Kidney epithelial cell (primary cell): ENCODE results near the gene TUBGCP3. TPM values are rescaled to one million over a fixed set of nuclear protein-coding genes. Genes with fewer than 3 reads are reported as not detected.
"Not testable (repeated sequence)": the region's sequence is repeated elsewhere in the genome, so short reads cannot be mapped to it uniquely, and the experiment has no call there.

ENCODE experiments used
- DNase-seq: peaks from one replicate; pipeline ENCODE4 v3.0.0-alpha.2; 2010; ENCODE audit warnings: low read depth
- H3K27me3 ChIP-seq: 2 replicates; pipeline ENCODE4 v1.6.0; 2011; ENCODE audit warnings: low read length; ENCODE audit not compliant: control insufficient read depth, insufficient read depth
- H3K36me3 ChIP-seq: 2 replicates; pipeline ENCODE4 v1.5.1; 2011; ENCODE audit warnings: low read length; ENCODE audit not compliant: control insufficient read depth, insufficient read depth
- H3K4me3 ChIP-seq: 2 replicates; pipeline ENCODE4 v1.5.1; 2011; ENCODE audit warnings: low read depth, mild to moderate bottlenecking, control low read depth, low read length
- total RNA-seq: library from RNA; depleted of rRNA; stranded (reverse); fragments of >200 nt; gene quantifications from 2 replicates; pipeline ENCODE4 v1.2.3, GENCODE V29; 2015
- TF ChIP-seq, protein P1 (sequence below): IDR thresholded peaks from 2 replicates; pipeline ENCODE4 v1.5.1; 2011; ENCODE audit warnings: mild to moderate bottlenecking, moderate library complexity, low read length, control low read depth, inconsistent platforms; ENCODE audit not compliant: insufficient read depth, poor library complexity, severe bottlenecking

Gene TUBGCP3
- total RNA-seq, 1 donor from 2014 or later, result 18.0 TPM

DNA sequence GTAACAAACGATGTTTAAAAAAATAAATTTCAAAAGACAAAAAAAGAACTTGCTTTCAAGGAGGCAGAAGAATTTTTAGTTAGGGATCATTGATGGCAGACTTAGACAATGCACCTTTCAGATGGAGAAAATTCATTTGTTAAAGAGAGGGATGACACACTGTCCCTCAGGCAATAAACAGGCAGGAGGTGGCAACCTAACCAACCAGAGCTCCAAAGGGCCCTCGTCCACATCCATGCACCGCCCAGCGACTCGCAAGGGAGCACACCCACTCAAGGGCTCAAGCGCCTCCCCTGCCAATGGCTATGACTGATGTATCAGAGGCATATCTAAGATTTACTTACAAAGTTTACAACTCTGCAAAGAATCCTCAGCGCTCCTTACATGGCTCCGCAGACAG is 81.9 kb downstream of the TUBGCP3 start:
- Histone ChIP-seq H3K36me3 (no peaks in the 10 kb centered on the region), H3K27me3 (no peaks in the 10 kb centered on the region), H3K4me3 (no peak overlapping the region)
- DNase-seq, result no peak
- TF ChIP-seq, protein P1, sequence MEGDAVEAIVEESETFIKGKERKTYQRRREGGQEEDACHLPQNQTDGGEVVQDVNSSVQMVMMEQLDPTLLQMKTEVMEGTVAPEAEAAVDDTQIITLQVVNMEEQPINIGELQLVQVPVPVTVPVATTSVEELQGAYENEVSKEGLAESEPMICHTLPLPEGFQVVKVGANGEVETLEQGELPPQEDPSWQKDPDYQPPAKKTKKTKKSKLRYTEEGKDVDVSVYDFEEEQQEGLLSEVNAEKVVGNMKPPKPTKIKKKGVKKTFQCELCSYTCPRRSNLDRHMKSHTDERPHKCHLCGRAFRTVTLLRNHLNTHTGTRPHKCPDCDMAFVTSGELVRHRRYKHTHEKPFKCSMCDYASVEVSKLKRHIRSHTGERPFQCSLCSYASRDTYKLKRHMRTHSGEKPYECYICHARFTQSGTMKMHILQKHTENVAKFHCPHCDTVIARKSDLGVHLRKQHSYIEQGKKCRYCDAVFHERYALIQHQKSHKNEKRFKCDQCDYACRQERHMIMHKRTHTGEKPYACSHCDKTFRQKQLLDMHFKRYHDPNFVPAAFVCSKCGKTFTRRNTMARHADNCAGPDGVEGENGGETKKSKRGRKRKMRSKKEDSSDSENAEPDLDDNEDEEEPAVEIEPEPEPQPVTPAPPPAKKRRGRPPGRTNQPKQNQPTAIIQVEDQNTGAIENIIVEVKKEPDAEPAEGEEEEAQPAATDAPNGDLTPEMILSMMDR, result no peak

DNA sequence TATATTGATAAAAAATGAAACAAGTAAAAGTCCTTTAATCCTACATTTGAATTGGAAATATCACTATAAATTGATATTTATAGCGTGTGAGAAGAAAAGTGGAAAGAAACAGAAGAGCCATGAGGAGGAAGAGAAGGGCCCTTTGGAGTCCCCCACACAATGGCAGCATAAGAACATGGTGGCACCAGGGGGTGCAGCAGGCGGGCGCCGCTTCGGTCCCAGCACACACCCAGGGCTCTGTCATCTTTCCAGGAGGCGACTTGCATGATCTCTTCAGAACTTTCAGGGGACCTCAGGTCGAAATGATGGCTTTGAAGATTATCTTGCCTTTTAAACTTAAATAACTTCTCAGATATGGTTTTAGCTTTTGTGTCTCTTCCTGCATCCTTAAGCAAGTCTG is 91.8 kb downstream of the TUBGCP3 start:
- TF ChIP-seq, protein P1, result no peak

DNA sequence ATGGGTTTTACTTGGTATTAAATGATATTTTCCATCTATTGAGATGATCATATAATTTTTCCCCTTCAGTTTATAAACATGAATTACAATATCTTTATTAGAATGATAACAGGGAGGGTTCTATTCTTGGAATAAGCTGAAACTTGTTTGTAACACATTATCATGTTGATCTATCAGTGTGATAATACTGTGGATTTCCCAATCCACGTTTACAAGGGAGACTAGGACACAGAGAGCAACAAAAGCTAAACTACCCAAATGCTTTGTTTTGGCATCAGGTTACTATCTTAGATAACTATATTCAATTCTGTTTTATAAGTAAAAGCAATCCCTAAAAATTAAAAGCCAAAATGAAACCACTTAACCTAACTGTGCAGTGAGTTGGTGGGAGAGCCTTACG is 92.5 kb downstream of the TUBGCP3 start:
- no peaks in the 10 kb centered on the region for H3K36me3 ChIP-seq
- H3K4me3 ChIP-seq, result no peak overlapping the region
- TF ChIP-seq, protein P1, result no peak
- no peak for DNase-seq
- H3K27me3 ChIP-seq, result no peaks in the 10 kb centered on the region

More for the DNA sequence above, 91.8 kb downstream of the TUBGCP3 start:
- H3K36me3 ChIP-seq, result no peaks in the 10 kb centered on the region
- no peak overlapping the region for H3K4me3 ChIP-seq
- no peak for DNase-seq
- no peaks in the 10 kb centered on the region for H3K27me3 ChIP-seq

DNA sequence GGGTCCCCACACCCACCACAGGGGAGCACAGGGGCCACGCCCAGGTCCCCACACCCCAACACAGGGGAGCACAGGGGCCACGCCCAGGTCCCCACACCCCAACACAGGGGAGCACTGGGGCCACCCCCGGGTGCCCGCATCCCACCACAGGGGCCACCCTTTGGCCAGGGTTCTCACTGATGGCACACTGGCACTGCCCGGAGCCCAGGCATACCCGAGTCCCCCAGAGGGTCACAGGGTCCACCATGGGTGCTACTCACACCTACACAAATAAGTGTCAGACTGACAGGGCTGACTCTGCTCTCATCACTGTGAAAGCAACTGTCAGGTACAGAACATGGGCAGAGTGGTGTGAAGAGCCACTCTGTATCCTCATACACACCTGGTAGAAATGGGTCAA is 98.8 kb downstream of the TUBGCP3 start:
- TF ChIP-seq, protein P1, result no peak
- Histone ChIP-seq H3K4me3 (no peak overlapping the region), H3K36me3 (no peaks in the 10 kb centered on the region), H3K27me3 (no peaks in the 10 kb centered on the region)
- no peak for DNase-seq

DNA sequence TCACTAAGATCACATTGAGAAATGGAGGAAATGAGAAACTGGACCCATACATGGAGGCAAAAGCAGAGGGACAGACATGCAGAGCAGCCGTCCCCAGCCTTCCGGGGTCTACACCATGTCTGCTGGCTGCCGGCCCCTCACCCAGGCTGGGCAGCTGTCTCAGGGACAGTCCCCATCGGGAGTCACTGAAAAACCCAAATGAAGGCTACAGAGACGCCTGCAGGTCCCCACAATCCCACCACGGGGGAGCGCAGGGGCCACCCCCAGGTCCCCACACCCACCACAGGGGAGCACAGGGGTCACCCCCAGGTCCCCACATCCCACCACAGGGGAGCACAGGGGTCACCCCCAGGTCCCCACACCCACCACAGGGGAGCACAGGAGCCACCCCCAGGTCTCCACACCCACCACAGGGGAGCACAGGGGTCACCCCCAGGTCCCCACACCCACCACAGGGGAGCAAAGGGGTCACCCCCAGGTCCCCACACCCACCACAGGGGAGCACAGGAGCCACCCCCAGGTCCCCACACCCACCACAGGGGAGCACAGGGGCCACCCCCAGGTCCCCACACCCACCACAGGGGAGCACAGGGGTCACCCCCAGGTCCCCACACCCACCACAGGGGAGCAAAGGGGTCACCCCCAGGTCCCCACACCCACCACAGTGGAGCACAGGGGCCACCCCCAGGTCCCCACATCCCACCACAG is 99.5 kb downstream of the TUBGCP3 start:
- H3K27me3 ChIP-seq, H3K36me3 ChIP-seq, H3K4me3 ChIP-seq, DNase-seq: not testable (repeated sequence)

- TF ChIP-seq, protein P1, result no peak
- Histone ChIP-seq H3K36me3 (no peaks in the 10 kb centered on the region), H3K4me3 (no peak overlapping the region), H3K27me3 (no peaks in the 10 kb centered on the region)
- DNase-seq, result no peak
Observed at GRCh38 chr13:112487127-112487517, 100.8 kb downstream of the TUBGCP3 start.
